ENCODE data around the gene SLC40A1. TPM values are rescaled to one million over a fixed set of nuclear protein-coding genes. Genes with fewer than 3 reads are reported as not detected.

The SLC40A1 gene
- polyA plus RNA-seq, 1 donor = 121 TPM

DNA sequence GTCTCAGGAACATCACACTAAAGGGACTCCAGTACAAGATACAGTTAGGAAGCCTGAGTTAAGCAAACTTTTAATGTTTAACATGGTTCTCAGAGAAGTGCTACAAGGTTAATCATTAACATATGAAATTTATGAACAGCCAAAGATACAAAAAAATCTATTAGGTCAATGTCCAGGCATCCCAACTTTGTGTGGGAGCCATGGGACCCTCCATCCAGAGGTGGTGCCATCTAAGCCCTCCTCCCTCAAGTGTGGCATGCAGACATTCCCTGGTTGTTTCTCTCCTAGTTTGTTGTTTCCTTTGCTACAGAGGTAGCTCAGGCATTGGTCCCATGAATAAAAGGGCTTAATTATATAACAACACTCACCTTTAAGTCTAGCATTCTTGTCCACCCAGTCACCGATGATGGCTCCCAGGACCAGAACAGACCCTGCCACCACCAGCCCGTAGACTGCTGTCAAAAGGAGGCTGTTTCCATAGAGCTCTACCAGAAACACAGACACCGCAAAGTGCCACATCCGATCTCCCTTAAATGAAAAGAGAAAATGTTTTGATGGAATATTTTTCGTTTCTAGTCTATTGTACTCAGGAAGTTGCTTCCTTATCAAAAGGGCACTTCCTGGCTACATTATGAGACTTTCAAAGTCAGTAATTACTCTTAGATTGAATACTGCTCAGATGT, 5.7 kb downstream of the SLC40A1 start:
- DNase-seq = no peak

DNA sequence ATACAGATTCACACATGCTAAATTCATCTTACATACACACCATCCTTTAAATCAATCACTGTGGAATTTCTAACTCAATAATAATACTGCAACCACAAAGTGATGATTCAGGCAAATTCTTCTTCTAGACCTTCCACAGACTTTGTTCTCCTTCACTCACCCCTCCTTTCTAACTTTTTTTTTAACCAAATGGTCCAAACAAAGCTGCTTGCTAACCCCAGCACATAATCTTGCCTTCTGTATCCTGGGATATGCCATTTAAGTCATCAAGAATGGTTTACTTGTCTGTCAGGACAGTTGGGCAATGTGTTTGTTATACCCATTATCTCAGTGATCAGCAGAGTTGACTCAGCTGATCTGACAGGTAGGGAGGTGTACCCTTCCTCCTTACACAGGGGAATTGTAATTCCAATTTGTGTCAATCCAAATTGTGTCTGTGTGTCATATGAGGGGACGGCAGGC, 10.0 kb downstream of the SLC40A1 start:
- DNase-seq = no peak

DNA sequence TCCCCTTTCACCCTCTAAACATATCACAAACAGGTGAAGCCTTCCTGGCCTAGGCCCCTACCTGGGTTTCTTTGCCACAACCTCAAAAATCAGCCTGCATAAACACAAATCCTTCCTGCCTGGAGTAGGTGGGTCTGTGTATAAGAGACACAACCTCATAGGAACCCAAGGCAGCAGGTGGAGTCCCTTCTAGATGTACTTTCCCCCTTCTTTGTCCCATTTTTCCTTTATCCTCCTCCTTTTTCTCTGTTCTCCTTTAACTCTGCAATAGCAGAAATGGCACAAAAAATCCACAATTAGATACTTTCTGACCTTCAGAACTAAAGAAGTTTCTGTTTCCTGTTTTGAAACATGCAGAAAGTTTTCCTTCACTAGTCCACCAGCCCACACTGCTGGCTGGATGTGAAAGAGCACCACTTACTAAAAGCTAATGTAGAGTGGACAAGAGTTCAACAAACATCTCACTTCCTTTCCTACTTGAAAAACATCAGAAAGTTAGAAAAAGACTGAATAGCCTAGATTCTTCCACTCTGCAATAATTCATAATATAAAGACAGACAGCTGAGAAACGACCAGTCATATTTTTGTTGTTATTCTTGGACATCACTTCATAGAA, 11.2 kb downstream of the SLC40A1 start:
- DNase-seq = no peak

DNA sequence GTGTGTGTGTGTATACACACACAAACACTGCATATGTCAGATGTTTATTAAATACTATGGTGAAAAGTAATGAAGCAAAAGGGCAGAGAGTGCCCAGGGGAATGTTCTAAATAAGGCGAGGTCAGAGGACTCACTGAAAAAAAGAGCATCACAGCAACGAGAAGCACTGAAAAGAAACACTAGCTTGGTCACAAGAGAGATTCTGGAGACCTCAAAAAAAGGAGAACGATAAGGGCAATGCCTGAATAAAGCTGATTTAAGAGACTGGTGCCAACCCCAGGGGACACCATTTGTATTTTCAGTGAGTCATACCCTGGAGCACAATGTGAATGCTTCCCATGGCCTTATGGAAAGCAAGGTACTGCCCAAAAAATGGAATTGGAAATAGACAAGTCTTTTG, 14.5 kb downstream of the SLC40A1 start:
- DNase-seq = no peak

DNA sequence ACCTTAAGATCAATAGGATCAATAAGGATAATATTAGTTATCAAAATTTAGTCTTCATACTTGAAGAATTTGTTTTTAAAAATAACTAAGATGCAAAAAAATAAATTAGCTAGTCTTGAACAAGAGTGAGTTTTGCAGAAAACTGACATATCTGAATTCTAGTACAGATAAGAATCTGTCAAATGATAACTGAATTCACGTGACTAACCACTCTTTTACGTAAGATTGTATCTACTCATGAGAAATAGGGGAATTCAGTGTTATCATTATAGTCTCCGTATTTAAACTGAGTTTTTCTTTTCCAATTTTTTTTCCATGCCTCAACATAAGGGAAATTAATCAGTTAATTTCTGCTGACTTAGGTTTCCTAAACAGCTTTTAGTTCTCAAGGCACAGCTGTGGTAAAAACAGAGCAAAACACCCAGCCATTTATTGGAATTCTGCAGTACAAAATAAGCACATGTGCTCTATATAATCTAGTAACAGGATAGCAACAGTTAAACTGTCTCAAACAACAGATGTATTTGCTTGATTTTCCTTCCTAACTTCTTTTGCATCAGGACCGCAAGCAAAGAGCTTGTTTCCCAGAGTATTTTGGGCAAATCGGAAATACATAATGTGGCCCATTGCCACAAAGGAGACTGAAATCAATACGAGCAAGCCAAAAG, 19.1 kb downstream of the SLC40A1 start:
- DNase-seq = no peak

DNA sequence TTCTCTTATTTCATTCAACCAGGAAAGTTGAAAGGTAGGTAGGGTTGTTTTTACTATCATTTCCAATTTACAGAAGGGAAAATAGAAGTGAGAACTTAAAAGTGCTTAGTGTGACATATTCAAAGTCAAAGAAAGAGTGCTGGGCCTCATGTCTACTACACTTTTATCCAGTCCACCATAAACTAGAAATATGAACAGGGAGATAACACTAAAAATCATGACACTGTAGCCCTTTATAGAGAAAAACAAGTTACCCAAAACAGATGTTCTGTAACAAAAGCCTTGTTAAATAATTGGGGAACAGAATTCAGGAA, 20.4 kb downstream of the SLC40A1 start:
- DNase-seq = no peak

DNA sequence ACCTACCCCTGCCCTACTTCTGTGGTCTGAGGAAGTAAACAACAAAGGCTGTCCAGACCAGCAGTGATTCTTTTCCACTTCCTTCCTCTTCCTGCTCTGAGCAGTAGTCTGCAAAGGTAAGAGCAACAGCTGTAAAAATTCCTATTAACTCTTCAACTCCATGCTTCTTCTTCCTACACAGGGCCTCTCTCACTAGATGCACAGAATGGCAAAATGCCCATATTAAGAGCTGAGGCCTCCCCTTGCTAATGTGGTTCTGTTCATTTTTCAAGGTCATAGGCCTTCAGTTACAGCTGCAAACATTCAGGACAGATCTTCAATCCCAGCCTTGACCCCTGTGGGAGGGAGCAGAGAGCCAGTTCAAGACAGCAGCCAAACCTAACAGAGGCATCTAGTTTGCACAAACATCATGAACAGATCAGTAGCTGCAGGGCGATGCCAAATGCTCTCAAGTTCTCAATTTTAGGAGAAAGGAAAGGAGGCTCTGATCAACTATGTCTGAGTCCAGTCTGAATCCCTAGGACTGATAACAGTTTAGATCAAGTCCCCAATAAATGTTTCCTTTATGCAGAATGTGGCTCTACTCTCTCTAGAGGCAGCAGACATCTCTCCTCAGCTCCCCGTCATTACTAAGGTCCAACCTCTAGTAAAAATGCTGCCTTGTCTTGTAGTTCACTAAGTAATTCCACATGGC, 20.9 kb downstream of the SLC40A1 start:
- no peak for DNase-seq

DNA sequence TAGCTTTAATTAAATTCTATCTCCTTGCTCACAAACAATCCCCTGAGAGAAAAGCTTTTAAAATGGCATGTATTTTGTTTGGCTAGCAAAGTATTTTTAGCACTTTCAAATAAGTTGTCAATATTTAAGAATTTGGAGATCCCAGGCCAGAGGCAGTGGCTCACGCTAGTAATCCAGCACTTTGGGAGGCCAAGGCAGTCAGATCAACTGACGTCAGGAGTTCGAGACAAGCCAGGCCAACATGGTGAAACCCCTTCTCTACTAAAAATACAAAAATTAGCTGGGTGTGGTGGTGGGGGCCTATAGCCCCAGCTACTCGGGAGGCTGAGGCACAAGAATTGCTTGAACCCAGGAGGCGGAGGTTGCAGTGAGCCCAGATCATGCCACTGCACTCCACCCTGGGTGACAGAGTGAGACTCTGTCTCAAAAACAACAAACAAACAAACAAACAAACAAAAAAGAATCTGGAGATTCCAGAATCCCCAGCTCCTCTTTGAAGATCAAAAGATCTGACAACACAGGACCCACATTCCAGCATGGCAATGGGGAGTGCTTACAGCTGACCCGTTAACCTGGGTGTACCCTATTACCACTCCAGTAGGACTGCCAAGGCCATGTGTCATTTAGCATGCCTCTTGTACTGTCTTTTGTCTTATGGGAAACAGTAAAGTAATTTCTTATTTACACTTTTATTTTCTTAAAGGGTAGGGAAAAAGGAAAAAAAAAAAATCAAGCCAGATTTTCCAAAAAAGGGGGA, 21.9 kb downstream of the SLC40A1 start:
- DNase-seq = no peak

DNA sequence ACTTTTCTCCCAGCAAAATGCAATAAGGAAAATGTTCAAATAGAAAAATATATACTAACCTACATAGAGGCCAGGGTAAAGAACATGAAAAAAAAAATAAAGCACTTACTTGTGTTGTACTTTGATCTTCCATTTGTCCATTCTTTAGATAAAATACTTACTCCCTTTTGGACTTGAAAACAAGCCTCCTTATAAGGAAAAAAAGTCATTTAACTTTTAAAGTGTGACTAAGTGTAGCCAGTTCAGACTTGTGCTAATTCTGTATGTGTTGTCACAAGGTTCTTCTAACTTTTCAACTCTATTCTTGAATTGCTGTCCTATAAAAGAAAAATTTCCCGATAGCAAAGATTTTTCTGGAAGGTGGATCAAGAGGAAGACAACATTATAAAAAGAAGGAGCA, 23.2 kb downstream of the SLC40A1 start:
- no peak for DNase-seq

DNA sequence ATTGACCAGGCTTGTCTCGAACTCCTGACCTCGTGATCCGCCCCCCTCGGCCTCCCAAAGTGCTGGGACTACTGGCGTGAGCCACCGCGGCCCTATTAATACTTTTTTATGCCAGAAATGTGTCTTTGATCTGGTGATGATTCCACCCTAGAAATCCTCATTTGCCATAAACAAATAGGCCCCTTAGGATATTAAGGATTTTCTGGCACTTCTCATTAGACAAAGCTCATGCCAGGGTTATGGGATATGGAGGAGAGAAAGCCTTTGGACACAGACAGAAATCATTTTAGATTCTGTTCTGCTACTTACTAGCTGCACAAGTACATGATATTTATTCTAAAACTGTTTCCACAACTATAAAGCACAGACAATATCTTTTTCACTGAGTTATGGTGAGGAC, 24.1 kb downstream of the SLC40A1 start:
- DNase-seq = no peak

DNA sequence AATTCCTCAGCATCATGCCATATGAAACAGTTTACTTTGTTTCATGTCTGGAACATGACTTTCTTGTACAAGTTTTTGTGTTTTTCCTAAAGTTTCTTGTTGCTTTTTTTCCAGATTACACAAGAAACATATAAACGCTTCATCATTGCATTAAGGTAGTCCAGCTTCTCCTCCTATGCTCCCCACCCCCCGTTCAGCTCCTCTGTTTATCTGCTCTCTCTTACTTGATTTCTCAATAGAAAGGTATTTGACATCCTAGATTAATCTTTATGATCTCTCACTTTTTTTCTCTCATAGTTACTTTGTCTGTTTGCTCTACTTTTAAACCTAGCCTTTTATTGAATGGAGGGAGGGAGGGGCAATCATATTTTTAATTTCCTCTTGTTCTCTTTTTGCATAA, 25.4 kb downstream of the SLC40A1 start:
- DNase-seq = no peak

DNA sequence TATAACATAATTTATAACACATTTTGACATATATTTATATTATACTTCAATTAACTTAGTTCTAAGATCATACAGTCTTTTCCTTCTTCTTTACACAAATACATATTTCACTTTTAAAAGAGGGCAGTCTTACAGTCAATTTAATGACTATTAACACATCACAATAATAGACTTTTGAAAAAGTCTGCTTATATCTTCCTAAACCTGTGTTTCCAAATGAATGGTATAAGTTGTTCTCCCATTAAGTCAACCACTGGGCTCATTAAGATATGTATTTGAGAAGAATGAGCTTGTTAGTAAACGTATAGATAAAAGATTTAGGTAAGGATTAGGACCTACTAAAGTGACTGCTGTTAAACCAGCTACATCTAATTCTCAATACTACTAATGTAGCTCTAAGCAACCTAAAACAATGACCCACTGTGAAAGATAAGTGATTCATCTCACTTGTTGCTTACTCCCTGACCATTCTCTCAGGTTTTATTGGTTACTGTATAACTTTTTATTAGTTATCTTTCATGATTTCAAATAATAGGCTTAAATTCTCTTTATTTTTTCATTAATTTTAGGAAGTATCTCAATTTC, 27.0 kb downstream of the SLC40A1 start:
- DNase-seq = no peak

DNA sequence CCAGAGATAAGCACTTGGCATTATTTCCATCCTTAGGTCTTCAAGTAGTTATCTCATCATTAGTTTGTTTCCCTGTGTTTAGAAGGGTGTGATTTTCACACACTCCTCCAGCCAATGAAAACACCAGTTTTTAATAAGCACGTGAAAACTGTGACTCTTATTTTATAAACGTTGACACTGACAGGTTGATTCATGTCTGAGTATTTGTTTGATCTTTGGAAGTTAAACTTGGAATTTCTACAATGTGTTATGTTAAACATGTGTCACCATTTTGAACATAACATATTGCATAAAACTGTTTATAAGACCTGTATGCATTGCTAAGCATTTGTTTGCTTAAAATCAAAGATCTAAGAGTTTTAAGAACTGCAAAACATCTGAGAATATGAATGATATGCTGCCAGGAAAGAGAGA, 27.6 kb downstream of the SLC40A1 start:
- no peak for DNase-seq

DNA sequence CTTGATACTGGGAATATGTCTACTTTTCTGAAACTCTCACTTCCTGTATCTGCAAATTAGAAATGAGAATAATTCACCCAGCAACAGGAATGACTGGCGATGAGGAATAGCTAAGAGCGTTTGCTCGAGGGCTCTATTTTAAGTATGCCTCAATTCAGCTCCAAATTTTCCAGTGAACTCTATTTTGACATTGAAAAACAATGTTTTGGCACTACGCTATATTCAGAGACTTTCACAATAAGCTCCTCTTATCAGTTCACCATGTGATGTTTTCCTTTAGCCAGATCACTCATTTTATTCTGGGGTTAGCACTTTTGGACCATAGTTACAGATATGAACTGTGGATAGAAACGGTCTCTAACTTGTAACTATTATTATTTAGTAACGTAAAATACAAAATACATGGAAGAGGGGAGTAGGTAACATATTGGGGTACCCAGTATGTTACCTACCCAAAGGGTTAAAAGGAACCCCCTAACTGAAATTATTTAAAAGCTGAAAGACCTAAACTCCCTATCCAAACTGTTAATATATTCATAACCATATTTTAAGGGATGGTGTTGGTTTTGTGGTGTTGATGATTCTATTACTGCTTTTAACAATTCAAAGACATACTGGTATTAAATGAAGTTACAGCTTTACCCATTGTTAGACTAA, 28.1 kb downstream of the SLC40A1 start:
- no peak for DNase-seq

DNA sequence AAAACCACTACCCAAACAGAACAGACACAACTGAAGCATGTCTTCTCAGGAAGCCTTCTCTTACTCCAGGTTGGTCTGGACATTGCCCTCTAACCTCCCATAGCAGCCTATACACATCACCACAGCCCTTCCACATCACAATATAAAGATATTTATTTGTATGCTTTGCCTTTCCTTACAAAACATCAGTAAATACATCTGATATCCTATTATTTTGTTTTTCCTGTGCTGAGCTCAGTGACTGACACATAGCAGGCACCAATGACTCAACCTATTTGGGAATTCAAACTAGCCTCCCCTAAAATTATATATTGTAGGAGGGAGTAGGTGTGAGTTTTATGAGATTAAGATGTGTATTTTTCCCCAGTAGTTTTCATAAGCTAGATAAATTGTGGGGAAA, 28.8 kb downstream of the SLC40A1 start:
- no peak for DNase-seq

DNA sequence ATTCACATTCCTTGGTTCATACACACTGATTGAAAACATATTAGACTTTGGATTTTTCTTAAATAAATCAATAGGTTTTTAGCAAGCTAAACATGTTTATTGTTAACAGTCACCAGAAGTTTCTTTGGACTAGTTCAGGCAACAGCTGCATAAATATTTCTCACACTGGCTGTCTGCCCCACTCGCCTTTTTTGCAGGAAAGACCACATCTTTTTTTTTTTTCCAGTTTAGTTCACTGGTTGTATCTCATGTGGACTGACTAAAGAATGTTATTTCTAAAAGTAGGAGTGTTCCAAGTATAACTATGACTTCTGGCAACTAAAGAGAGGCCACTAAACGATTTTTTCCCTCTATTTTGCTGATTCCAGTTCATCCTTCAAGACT, 31.1 kb downstream of the SLC40A1 start:
- DNase-seq = no peak

DNA sequence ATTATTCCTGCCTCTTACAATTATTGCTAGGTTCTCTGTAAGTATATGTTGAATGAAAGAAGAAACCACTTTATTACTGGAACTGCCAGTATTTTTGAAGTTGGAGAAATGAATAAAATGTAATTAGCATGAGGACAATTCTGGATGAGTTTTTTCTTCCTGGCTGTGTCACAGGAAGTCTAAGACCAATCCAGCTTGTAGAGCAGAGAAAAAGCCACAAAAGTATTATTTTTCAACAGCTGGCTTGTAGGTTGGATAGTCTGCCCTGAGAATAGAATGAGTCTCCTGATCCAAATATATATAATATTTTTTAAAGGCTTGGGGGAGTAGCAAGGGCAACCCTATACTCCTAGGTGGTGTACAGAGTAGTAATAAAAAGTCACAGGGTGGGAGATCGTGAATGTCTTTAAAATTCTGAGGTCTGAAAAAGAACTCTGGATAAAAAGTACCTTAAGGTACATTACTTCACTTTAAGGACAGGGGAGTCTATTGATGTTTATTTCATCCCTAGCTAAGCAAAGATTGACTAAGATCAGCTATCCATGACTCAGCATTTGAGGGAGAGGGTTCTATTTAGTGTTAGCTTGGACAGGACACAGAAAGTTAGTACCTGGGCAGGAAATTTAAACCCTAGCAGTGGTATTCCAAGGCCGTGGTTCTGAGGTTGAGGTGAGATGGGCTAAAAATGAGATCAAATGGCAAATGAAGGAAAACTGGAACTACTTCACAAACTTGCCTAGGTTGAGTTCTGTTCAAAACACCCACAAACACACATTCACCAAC, 31.7 kb downstream of the SLC40A1 start:
- DNase-seq = no peak

DNA sequence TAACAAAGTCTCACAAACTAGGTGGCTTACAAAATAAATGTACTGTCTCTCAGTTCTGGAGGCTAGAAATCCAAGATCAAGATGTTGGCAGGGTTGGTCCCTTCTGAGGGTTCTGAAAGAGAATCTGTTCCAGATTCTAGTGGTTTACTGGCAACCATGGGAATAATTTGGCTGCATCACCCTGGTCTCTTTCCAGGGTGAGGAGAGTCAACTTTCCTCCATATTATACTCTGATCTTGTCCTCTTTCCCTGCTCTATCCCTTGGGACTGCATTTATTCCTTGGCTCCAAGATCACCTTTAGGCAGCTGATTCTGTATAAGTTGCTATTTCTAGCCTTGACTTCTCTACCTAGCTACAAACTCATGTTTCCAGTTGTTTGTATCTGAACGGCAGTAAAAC, 35.2 kb downstream of the SLC40A1 start:
- DNase-seq = no peak

DNA sequence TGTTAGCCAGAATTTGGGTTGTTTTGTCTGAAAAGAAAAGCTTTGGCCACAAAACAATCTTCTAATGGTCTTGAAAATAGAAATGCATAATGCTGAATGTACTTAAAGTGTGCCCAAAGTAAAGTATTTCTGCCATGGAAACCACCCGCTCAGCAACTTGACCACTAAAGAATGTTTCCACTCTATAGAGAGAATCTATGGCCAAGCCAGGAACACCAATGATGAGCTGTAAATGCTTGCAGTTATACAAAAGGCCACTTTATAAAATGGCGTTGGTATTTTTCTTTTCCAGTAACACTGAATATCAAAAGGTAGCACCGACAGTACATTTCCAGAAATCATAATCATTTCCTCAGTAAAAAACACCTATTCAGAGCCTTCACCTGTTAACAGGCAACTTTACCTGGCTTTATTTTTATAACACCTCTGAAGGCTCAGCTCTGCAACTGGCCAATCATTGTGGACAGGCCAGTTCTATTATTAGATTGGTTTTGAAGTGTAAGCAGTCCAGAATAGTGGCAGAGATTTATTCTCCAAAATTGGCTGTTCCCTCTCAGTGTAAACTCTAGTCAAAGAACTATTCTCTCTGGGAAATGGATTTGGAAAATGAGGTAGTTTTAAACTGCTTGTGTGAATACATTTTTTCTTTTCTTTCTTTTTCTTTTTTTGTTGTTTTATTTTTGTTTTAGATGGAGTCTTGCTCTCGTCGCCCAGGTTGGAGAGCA, 36.1 kb downstream of the SLC40A1 start:
- DNase-seq = no peak

DNA sequence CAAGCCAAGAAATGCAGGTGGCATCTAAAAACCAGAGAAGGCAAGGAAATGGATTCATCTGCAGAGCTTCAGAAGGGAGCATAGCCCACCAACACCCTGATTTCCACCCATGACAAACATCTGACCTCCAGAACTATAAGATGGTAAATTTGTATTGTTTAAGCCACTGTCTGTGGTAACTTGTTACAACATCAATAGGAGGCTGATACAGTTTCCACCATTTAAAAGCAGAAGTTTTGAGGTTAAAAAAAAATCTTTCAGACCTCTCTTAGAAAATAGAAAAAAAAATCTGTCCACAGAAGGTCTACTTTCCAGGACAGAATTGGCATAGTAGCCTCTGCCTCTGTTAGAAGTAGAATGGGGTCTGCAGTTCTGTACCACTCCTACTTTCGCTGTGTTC, 37.2 kb downstream of the SLC40A1 start:
- no peak for DNase-seq
